Activated CD8-positive, alpha-beta memory T cell treated with anti-CD3 and anti-CD28 coated beads, Interleukin-2, amount 10 ng/mL, durations not matched to agents 7 days and 5 days (primary cell): ENCODE results near the gene PTPRG. TPM values are rescaled to one million over a fixed set of nuclear protein-coding genes. Genes with fewer than 3 reads are reported as not detected.

Source experiments
- ATAC-seq: fragments of 150-1000 bp; cut with Tn5 transposase; one replicate; pipeline ENCODE4 v1.10.0; 2021; ENCODE audit warnings: moderate library complexity
- CTCF ChIA-PET: fragments of 350-600 bp; sonication (Branson Sonifier 250); formaldehyde crosslinking; loops from one replicate; lab custom pipeline; 2021; ENCODE audit warnings: antibody characterized with exemption; lab: Charles Lee
- DNase-seq: peaks from one replicate; pipeline ENCODE4 v3.0.0-alpha.2; 2020
- H3K27ac Mint-ChIP-seq: one replicate; pipeline ENCODE4 v1.8.0; 2021; ENCODE audit warnings: mild to moderate bottlenecking, mixed read lengths
- H3K27me3 Mint-ChIP-seq: one replicate; pipeline ENCODE4 v1.8.0; 2021; ENCODE audit warnings: mixed read lengths
- H3K36me3 Mint-ChIP-seq: one replicate; pipeline ENCODE4 v1.8.0; 2021; ENCODE audit warnings: mild to moderate bottlenecking, mixed read lengths
- H3K4me1 Mint-ChIP-seq: one replicate; pipeline ENCODE4 v1.8.0; 2021; ENCODE audit warnings: mixed read lengths
- H3K4me3 Mint-ChIP-seq: one replicate; pipeline ENCODE4 v1.8.0; 2021; ENCODE audit warnings: mild to moderate bottlenecking, moderate library complexity, mixed read lengths
- H3K9me3 Mint-ChIP-seq: one replicate; pipeline ENCODE4 v1.8.0; 2022; ENCODE audit warnings: low read depth, mixed read lengths
- total RNA-seq, 2 experiments: library from RNA; stranded (reverse); gene quantifications; one replicate each; pipeline ENCODE4 v1.2.3, GENCODE V29; 2021

The PTPRG gene
- total RNA-seq, 2 experiments from 2014 or later = 0.21 TPM; not detected in 1

DNA sequence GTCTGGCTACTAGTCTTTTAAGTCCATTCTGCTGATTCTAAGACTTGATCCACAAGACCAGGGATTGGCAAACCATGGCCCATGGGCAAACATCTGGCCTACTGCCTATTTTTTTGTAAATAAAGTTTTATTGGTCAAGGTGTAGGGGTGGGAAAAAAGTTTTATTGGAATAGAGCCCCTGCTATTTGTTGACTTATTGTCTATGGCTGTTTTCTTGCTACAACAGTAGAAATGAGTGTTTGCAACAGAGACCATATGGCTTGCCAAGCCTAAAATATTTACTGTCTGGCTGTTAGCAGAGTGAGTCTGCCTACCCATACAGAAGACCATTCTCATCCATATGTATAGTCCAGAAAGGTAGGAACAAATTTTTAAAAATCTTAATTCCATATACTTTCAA, 106.4 kb downstream of the PTPRG start:
- DNase-seq (no peak), ATAC-seq (no peak)
- no peaks in the 10 kb centered on the region for H3K27me3 Mint-ChIP-seq
- H3K4me1 Mint-ChIP-seq = no peaks in the 10 kb centered on the region
- peaks cover 2% of the 10 kb centered on the region for H3K9me3 Mint-ChIP-seq
- H3K4me3 Mint-ChIP-seq = no peak overlapping the region
- CTCF ChIA-PET = no interaction called here
- H3K27ac Mint-ChIP-seq = no peak overlapping the region
- no peaks in the 10 kb centered on the region for H3K36me3 Mint-ChIP-seq

DNA sequence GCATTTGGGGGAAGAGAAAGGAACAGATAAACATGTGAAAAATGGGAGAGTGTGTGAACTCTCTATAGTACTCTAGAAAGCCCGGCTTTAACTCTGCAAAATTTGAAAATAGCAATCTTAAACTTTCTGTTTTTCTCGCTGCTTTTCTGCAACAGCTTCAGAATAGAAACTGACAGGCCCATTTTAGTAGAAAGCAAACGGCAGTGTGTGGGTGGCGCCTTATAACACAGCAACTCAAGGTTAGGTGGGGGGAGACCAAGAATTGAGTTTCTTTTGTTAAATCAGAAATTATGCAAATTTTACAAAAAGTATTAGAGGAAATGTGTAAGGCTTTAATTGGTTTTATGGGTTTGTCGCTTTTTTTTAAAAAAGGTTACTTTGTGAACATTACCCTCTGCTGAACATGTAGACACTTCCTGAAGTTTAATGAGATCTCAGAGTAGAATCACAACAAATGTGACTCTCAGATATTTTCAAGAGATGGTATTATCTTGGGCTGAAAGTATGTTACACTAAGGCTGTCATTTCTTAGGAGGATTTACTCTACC, 107.0 kb downstream of the PTPRG start:
- Mint-ChIP-seq H3K4me3 (no peak overlapping the region), H3K27me3 (no peaks in the 10 kb centered on the region), H3K9me3 (peaks cover 2% of the 10 kb centered on the region), H3K27ac (no peak overlapping the region), H3K4me1 (no peaks in the 10 kb centered on the region), H3K36me3 (no peaks in the 10 kb centered on the region)
- ATAC-seq (no peak), DNase-seq (no peak)
- CTCF ChIA-PET = no interaction called here

DNA sequence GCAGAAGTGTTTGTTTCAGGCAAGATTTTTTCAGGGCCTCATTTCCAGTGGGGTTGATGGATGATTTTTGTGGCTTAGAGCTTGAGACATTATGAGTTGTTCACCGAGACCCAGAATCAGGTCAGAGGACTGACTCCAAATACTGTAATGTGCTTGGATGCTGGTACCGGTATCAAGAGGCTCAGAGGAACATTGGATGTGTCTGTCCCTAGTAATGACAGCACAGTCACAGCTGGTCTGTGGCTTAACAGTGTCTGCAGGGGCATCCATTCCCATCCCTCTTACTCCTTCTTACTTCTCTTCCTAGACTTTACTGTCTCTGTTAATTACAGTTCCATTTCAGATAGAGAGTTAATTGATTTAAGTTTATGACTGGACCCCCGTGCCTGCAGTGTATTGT, 107.8 kb downstream of the PTPRG start:
- Mint-ChIP-seq H3K9me3 (peaks cover 2% of the 10 kb centered on the region), H3K27me3 (no peaks in the 10 kb centered on the region), H3K36me3 (no peaks in the 10 kb centered on the region), H3K4me1 (no peaks in the 10 kb centered on the region), H3K27ac (no peak overlapping the region), H3K4me3 (no peak overlapping the region)
- CTCF ChIA-PET = no interaction called here
- ATAC-seq (no peak), DNase-seq (no peak)

DNA sequence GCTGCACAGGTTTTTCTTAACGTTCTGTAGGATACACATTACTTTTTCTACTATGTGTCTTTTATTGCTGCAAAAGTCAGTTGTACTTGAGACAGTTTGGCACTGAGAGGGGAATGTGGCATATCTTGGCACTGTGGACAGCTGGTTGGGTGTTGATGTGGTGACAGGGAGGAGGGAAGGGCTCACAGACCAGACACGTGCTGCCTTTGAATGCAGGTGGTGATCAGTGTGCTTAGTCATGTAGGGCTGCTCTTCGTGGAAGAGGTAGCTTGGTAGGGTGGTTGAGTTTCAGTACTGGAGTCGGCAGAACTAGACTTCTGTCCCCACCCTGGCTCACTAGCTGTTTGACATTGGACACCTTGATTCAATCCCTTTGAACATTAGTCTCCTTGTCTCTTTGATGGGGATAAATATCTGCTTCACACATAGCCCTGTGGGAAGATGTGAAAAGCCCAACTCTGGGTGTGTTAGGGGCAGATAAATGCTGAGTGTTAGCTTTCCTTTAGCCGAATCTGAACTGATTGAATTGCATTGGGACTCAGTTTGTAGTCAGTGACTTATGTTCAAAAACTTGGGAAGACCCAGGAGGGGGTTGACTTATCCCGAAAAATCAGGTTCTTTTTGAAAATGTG, 108.4 kb downstream of the PTPRG start:
- H3K9me3 Mint-ChIP-seq = peaks cover 2% of the 10 kb centered on the region
- H3K36me3 Mint-ChIP-seq = no peaks in the 10 kb centered on the region
- CTCF ChIA-PET = no interaction called here
- ATAC-seq (no peak), DNase-seq (no peak)
- H3K4me1 Mint-ChIP-seq = no peaks in the 10 kb centered on the region
- H3K4me3 Mint-ChIP-seq = no peak overlapping the region
- no peaks in the 10 kb centered on the region for H3K27me3 Mint-ChIP-seq
- H3K27ac Mint-ChIP-seq = no peak overlapping the region

DNA sequence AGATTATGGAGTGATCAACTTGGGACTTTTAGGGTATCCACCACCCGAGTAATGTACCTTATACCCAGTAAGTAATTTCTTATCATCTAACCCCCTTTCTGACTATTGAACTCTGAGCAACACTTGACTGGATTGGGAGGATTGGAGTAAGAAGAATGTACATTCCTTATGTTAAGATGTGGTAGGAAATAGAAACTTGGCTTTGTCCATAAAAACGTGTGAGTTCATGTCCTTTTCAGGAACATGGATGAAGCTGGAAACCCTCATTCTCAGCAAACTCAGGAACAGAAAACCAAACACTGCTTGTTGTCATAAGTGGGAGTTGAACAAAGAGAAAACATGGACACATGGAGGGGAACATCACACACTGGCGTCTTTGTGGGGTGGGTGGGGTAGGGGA, 112.3 kb downstream of the PTPRG start:
- CTCF ChIA-PET = no interaction called here
- no peaks in the 10 kb centered on the region for H3K4me1 Mint-ChIP-seq
- no peak overlapping the region for H3K4me3 Mint-ChIP-seq
- H3K9me3 Mint-ChIP-seq = peaks cover 7% of the 10 kb centered on the region
- ATAC-seq (no peak), DNase-seq (no peak)
- H3K36me3 Mint-ChIP-seq = no peaks in the 10 kb centered on the region
- no peak overlapping the region for H3K27ac Mint-ChIP-seq
- no peaks in the 10 kb centered on the region for H3K27me3 Mint-ChIP-seq

DNA sequence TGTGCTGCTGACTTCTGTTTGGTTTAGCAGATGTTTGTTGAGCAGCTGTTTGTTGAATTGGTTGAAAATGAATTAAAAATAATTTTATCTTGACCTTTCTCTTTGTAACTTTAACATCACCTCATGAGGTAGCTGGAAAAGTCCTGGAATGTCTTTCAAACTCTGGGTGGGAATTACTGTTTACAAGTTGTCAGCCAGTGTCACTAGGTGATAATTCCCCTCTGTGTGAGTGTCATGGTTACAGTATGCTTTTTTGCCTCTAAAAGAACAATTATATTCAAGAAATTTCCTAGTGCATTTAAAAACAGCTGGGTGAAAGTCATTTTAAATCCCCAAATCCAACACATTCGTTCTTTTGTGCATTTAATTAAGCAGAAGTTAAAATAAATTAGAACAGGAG, 113.2 kb downstream of the PTPRG start:
- no peak overlapping the region for H3K4me3 Mint-ChIP-seq
- no peaks in the 10 kb centered on the region for H3K27me3 Mint-ChIP-seq
- CTCF ChIA-PET = no interaction called here
- no peak for DNase-seq
- no peaks in the 10 kb centered on the region for H3K36me3 Mint-ChIP-seq
- H3K4me1 Mint-ChIP-seq = no peaks in the 10 kb centered on the region
- ATAC-seq = no peak
- peaks cover 7% of the 10 kb centered on the region for H3K9me3 Mint-ChIP-seq
- no peak overlapping the region for H3K27ac Mint-ChIP-seq

DNA sequence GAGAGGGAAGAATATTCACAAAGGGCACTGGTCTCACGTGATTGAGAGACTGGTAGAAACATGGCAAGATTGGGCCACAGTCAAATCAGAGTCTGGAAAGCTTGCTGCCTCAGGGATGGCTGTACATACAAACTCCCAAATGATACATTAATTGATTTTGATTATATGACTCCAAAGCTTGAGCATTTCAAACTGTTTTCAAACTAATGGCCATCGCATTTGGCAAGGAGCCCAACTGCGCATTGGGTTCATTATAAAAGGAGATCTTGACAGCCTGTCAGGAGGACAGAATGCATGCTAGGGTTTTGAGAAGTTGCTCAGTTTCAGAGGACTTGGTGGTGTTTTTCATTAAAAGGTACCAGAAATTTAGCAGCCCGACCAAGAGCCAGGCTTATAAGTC, 117.7 kb downstream of the PTPRG start:
- H3K36me3 Mint-ChIP-seq = no peaks in the 10 kb centered on the region
- no peaks in the 10 kb centered on the region for H3K4me1 Mint-ChIP-seq
- H3K9me3 Mint-ChIP-seq = peaks cover 5% of the 10 kb centered on the region
- no peak overlapping the region for H3K4me3 Mint-ChIP-seq
- ATAC-seq = no peak
- no peak for DNase-seq
- H3K27ac Mint-ChIP-seq = no peak overlapping the region
- no peaks in the 10 kb centered on the region for H3K27me3 Mint-ChIP-seq
- CTCF ChIA-PET = no interaction called here

DNA sequence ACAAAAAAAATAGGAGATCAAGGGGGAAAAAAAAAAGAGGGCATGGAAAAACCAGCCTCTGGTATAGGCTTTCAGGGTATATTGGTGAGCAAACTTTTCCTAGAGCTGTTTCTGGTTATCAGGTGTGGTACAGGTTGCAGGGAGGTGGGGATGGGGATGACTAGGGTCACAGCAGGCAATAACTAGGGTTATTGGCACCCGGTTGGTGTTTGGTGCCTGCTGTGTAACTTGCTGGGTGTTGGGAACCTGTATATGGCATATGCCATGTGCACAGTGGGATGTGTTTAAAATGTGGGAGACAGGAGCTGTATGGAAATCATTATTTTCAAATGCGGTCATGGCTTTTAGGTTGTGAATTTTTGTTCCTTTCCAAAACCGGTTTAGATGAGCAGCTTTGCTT, 119.2 kb downstream of the PTPRG start:
- Mint-ChIP-seq H3K27ac (no peak overlapping the region), H3K36me3 (no peaks in the 10 kb centered on the region), H3K9me3 (peaks cover 5% of the 10 kb centered on the region), H3K4me1 (no peaks in the 10 kb centered on the region), H3K27me3 (no peaks in the 10 kb centered on the region), H3K4me3 (no peak overlapping the region)
- CTCF ChIA-PET = interaction anchor here (0.7 kb wide), 1 partner anchor 113 kb away, joined by 3 read pairs; no protein-coding TSS in a partner anchor
- DNase-seq = no peak
- no peak for ATAC-seq

DNA sequence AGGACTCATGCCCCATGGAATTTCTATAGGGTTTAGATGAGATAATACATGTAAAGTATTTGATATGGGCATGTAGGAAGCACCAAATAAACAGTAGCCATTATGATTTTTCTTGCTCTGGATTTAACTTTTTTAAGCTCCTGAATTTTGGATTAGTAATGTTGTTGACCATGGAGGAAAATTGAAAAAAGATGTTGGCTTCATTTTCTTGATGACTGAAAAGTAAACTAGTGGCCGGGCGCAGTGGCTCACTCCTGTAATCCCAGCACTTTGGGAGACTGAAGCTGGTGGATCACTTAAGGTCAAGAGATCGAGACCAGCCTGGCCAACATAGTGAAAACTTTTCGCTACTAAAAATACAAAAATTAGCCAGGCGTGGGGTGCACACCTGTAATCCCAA, 120.3 kb downstream of the PTPRG start:
- CTCF ChIA-PET = no interaction called here
- H3K27ac Mint-ChIP-seq = no peak overlapping the region
- ATAC-seq (no peak), DNase-seq (no peak)
- H3K9me3 Mint-ChIP-seq = peaks cover under 1% of the 10 kb centered on the region
- H3K27me3 Mint-ChIP-seq = no peaks in the 10 kb centered on the region
- H3K4me1 Mint-ChIP-seq = no peaks in the 10 kb centered on the region
- H3K36me3 Mint-ChIP-seq = no peaks in the 10 kb centered on the region
- H3K4me3 Mint-ChIP-seq = no peak overlapping the region

DNA sequence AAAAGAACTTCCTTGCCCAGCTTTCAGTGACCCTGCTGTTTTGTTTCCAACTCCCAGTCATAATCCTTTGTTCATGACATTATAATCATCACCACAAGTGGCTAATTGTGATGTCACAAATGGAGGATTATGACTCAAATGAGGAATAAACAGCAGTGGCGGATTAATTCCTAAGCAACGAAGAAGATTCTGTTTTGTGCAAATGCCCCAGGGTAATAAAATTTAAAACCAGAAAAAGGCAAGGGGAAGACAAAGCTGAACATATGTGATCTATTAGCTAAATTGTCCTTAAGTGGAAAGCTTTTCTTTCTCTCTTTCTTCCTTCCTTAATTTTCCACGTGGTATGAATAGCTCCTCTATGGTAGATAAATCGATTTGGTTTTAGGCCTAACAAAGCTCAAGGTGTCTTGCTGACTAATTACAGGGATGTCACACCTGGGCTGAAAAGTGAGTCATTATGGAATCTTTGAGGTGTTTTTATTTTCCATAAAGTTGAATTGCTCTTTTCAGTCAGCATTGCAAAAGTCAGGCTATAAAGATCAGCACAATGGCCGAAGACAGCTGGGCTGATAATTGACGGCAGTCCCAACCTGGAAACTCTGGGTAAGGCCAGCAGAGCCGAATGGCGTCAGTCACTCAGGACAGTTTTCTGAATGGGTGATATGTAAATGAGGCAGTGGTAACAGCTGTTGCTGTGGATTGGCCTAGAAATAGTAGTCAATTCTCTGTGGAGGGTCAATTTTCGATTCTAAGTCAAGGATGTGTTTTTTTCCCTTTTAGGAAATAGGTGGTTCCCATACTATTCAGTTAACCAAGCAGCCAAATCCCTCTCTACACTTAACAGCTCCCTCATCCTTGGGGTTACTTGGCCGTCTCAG, 121.5 kb downstream of the PTPRG start:
- Mint-ChIP-seq H3K9me3 (no peaks in the 10 kb centered on the region), H3K27ac (no peak overlapping the region), H3K27me3 (no peaks in the 10 kb centered on the region), H3K36me3 (no peaks in the 10 kb centered on the region), H3K4me1 (no peaks in the 10 kb centered on the region), H3K4me3 (no peak overlapping the region)
- ATAC-seq (no peak), DNase-seq (no peak)
- CTCF ChIA-PET = no interaction called here

DNA sequence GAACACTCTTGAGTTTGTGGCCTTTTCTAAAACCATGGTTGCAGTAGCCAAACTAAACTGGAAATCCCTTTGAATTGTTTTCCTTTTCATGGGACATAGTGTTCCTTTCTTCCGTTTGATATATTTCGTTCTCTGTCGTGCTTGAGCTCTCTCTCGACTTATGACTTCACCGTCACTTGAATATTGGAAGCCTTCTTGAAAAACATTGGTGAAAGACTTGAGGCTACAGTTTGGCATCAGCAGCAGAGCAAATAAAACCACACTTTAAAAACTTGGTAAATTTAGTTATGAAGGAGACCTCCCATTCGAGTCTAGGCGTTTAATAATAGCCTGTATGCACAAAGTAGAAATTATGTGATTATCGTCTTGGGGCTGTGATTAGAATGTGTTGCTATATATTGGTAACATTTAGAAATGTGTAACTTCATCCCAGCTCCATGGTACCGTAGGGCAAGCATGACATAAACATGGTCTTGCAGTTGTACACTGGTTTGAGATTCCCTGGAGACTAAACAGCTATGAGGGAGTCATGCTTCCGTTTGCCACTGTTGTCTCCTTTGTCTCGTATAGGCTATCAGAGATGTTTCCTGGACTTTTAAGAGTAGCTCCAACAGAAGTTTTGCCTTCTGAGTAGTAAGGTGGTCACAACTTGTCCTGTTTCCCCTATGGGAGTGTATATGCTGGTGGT, 122.3 kb downstream of the PTPRG start:
- no peaks in the 10 kb centered on the region for H3K9me3 Mint-ChIP-seq
- ATAC-seq (no peak), DNase-seq (no peak)
- no peak overlapping the region for H3K27ac Mint-ChIP-seq
- H3K4me1 Mint-ChIP-seq = no peaks in the 10 kb centered on the region
- H3K36me3 Mint-ChIP-seq = no peaks in the 10 kb centered on the region
- no peaks in the 10 kb centered on the region for H3K27me3 Mint-ChIP-seq
- no peak overlapping the region for H3K4me3 Mint-ChIP-seq
- CTCF ChIA-PET = interaction anchor here (0.9 kb wide), 1 partner anchor 90 kb away, joined by 3 read pairs; no protein-coding TSS in a partner anchor

DNA sequence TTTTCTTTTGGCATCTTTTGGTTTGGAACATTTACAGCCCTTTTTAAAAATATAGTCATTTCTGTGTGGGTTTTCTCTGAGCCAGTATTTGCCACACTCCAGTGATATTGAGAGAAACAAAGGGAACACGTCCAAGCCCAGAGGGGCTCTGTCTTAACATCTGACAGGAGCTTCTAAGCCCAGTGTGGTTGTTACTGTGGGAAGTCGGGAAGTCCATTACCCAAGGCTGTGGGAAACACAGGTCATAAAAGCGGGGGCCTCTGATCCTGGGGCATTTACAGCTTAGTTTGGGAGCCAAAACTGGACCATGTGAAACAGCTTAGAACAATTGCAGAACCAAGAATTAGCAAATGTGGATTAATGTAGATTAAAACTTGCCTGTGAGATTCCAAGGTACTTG, 123.0 kb downstream of the PTPRG start:
- CTCF ChIA-PET = interaction anchor here (0.9 kb wide), 1 partner anchor 89 kb away, joined by 3 read pairs; no protein-coding TSS in a partner anchor
- Mint-ChIP-seq H3K9me3 (no peaks in the 10 kb centered on the region), H3K27me3 (no peaks in the 10 kb centered on the region), H3K4me3 (no peak overlapping the region), H3K4me1 (no peaks in the 10 kb centered on the region), H3K27ac (no peak overlapping the region), H3K36me3 (no peaks in the 10 kb centered on the region)
- no peak for DNase-seq
- no peak for ATAC-seq

DNA sequence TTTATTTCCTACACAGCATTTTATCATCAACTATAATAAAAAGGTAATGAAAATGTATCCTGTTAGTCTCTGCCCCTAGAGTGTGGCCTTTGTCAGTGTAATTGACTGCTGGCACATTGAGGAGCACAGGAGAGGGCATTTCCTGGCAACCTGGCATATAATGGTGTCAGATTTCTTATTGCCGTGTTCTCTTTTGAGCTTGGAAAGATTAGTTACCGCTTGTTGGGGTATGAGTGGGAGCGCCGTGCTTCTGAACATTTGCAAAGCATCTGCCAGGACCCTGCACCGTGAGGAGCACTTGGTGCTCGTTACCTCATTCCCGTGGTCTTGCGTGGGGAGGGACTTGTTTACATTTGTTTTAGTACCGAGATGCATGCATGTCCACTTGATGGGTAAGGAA, 124.4 kb downstream of the PTPRG start:
- CTCF ChIA-PET = no interaction called here
- H3K4me3 Mint-ChIP-seq = no peak overlapping the region
- no peak overlapping the region for H3K27ac Mint-ChIP-seq
- ATAC-seq (no peak), DNase-seq (no peak)
- no peaks in the 10 kb centered on the region for H3K4me1 Mint-ChIP-seq
- H3K27me3 Mint-ChIP-seq = no peaks in the 10 kb centered on the region
- no peaks in the 10 kb centered on the region for H3K9me3 Mint-ChIP-seq
- H3K36me3 Mint-ChIP-seq = no peaks in the 10 kb centered on the region
